A549 (cell line): ENCODE measurements around the gene LAMC3. TPM values are rescaled to one million over a fixed set of nuclear protein-coding genes. Genes with fewer than 3 reads are reported as not detected.

Experiments
- ATAC-seq, 2 experiments: fragments of 200-7000 bp in 1 of 2; fragments of >200 bp in 1 of 2; cut with Nextera tagmentation in 1 of 2; cut with Tn5 transposase in 1 of 2; 3 replicates each; pipeline versions ENCODE4 v1.8.0 to v1.9.1; 2018 to 2020; ENCODE audit warnings: mild to moderate bottlenecking in 1 of 2, moderate library complexity in 1 of 2
- CTCF ChIA-PET: fragments of 300-600 bp; sonication (Branson Sonifier 250); formaldehyde crosslinking; extraction: SDS; loops from one replicate; lab custom pipeline; 2021; ENCODE audit warnings: antibody characterized with exemption, inconsistent platforms; lab: Yijun Ruan, JAX
- POLR2A ChIA-PET: fragments of 350-600 bp; formaldehyde crosslinking; extraction: SDS; loops from one replicate; lab custom pipeline; 2021; ENCODE audit warnings: antibody characterized with exemption, inconsistent platforms; lab: Yijun Ruan, JAX
- DNase-seq, 2 experiments: peaks; one replicate each; pipeline versions ENCODE4 v3.0.0 to v3.0.0-alpha.2; 2011 to 2016; ENCODE audit warnings: low read depth in 1 of 2, low spot score in 1 of 2
- FAIRE-seq: peaks from 2 replicates; lab custom pipeline; 2011; peaks lifted over from hg19 to GRCh38; lab: Jason Lieb, UNC
- H3K27ac ChIP-seq, 2 experiments: fragments of >200 bp; sonication (Bioruptor Twin); formaldehyde crosslinking; 3 replicates each; pipeline ENCODE4 v1.5.1; 2016 to 2017
- H3K4me1 ChIP-seq: fragments of >200 bp; sonication (Bioruptor Twin); formaldehyde crosslinking; 3 replicates; pipeline ENCODE4 v1.6.1; 2016
- H3K4me2 ChIP-seq: fragments of >200 bp; sonication (Bioruptor Twin); formaldehyde crosslinking; 3 replicates; pipeline ENCODE4 v1.6.1; 2016
- H3K4me3 ChIP-seq: fragments of >200 bp; sonication (Bioruptor Twin); formaldehyde crosslinking; 3 replicates; pipeline ENCODE4 v1.5.1; 2016
- H3K9me3 ChIP-seq: fragments of >200 bp; sonication (Bioruptor Twin); formaldehyde crosslinking; 3 replicates; pipeline ENCODE4 v1.6.1; 2016
- CBX8 ChIP-seq: fragments of 200-600 bp; sonication (generic); IDR thresholded peaks from 2 replicates; pipeline ENCODE4 v1.6.1; 2016
- CEBPB ChIP-seq, 2 experiments: fragments of >200 bp in 1 of 2; sonication (Bioruptor Twin) in 1 of 2; formaldehyde crosslinking in 1 of 2; IDR thresholded peaks; 2 replicates each; pipeline ENCODE4 v1.6.1; 2012 to 2016
- CHD4 ChIP-seq: fragments of 200-600 bp; sonication (generic); IDR thresholded peaks from 2 replicates; pipeline ENCODE4 v1.6.1; 2016; ENCODE audit warnings: antibody characterized with exemption, mild to moderate bottlenecking, borderline replicate concordance
- EHMT2 ChIP-seq: fragments of 200-600 bp; sonication (generic); IDR thresholded peaks from 2 replicates; pipeline ENCODE4 v1.6.1; 2016; ENCODE audit warnings: antibody characterized with exemption, low read depth, mild to moderate bottlenecking, moderate library complexity
- FOSB ChIP-seq: fragments of 250-450 bp; sonication (Bioruptor Pico); IDR thresholded peaks from 2 replicates; pipeline ENCODE4 v1.5.0; 2020; ENCODE audit warnings: mild to moderate bottlenecking, moderate library complexity
- JUNB ChIP-seq: fragments of >200 bp; sonication (Bioruptor Twin); formaldehyde crosslinking; IDR thresholded peaks from 2 replicates; pipeline ENCODE4 v1.6.1; 2016
- KDM5A ChIP-seq: fragments of 200-600 bp; sonication (generic); IDR thresholded peaks from 2 replicates; pipeline ENCODE4 v1.6.1; 2016; ENCODE audit warnings: antibody characterized with exemption, mild to moderate bottlenecking
- MAFK ChIP-seq: fragments of 450-650 bp; IDR thresholded peaks from 2 replicates; pipeline ENCODE4 v1.6.1; 2014; ENCODE audit not compliant: partially characterized antibody
- NR3C1 ChIP-seq: fragments of >200 bp; sonication (Bioruptor Twin); formaldehyde crosslinking; IDR thresholded peaks from 3 replicates; pipeline ENCODE4 v1.6.1; 2017
- POLR2A ChIP-seq: IDR thresholded peaks from 2 replicates; pipeline ENCODE4 v1.6.1; 2012; ENCODE audit warnings: mild to moderate bottlenecking, low read length
- POLR2AphosphoS2 ChIP-seq: conservative IDR thresholded peaks from 2 replicates; pipeline ENCODE4 v1.6.1; 2012; ENCODE audit warnings: low read length, improper control_type of control experiment, inconsistent platforms
- RAD21 ChIP-seq, 2 experiments: fragments of >200 bp in 1 of 2; sonication (Bioruptor Twin) in 1 of 2; formaldehyde crosslinking in 1 of 2; IDR thresholded peaks in 1 of 2; conservative IDR thresholded peaks in 1 of 2; 2 replicates in 1 of 2; 3 replicates in 1 of 2; pipeline ENCODE4 v1.6.1; 2012 to 2018; ENCODE audit warnings: inconsistent platforms in 1 of 2
- RARB ChIP-seq: fragments of 250-450 bp; sonication (Bioruptor Pico); IDR thresholded peaks from 2 replicates; pipeline ENCODE4 v1.8.0; 2021; ENCODE audit warnings: mild to moderate bottlenecking, moderate library complexity
- RNF2 ChIP-seq: fragments of 200-600 bp; sonication (generic); IDR thresholded peaks from 2 replicates; pipeline ENCODE4 v1.6.1; 2016; ENCODE audit warnings: low read depth, mild to moderate bottlenecking, antibody characterized with exemption, moderate library complexity, borderline replicate concordance
- SMC3 ChIP-seq: fragments of >200 bp; sonication (Bioruptor Twin); formaldehyde crosslinking; IDR thresholded peaks from 3 replicates; pipeline ENCODE4 v1.6.1; 2018; ENCODE audit warnings: inconsistent platforms
- SREBF2 ChIP-seq: fragments of 450-650 bp; IDR thresholded peaks from 2 replicates; pipeline ENCODE4 v1.6.1; 2014; ENCODE audit warnings: mild to moderate bottlenecking, moderate library complexity
- TP53 ChIP-seq: fragments of 250-450 bp; sonication (Bioruptor Pico); IDR thresholded peaks from 2 replicates; pipeline ENCODE4 v1.5.0; 2021; ENCODE audit warnings: mild to moderate bottlenecking, moderate library complexity
- ZC3H11A ChIP-seq: fragments of 450-650 bp; IDR thresholded peaks from 2 replicates; pipeline ENCODE4 v1.6.1; 2014; ENCODE audit warnings: antibody characterized with exemption, mild to moderate bottlenecking
- ZNF302 ChIP-seq: fragments of 250-450 bp; sonication (Bioruptor Pico); IDR thresholded peaks from 2 replicates; pipeline ENCODE4 v1.9.0; 2021; ENCODE audit warnings: inconsistent platforms, mild to moderate bottlenecking, moderate library complexity
- WGBS: methylation state at CpG from one replicate; pipeline ENCODE4 v1.1.6; 2017; ENCODE audit errors: missing lambda C conversion rate; 5-methylcytosine and 5-hydroxymethylcytosine counted together
- polyA plus RNA-seq, 4 experiments: library from polyadenylated mRNA; depleted of rRNA in 3 of 4; stranded (reverse); fragments of >200 nt; fragmentation: RNase III in 1 of 4; extraction: RNeasy Plus Mini Kit Qiagen cat#74134 plus additional on column Dnase treatment in 1 of 4; gene quantifications; 2 replicates in 3 of 4; 3 replicates in 1 of 4; pipeline ENCODE4 v1.2.3, GENCODE V29; 2011 to 2017
- TF ChIP-seq, protein P1 (sequence below): fragments of >200 bp; sonication (Bioruptor Twin); formaldehyde crosslinking; IDR thresholded peaks from 2 replicates; pipeline ENCODE4 v1.6.1; 2016
- TF ChIP-seq, protein P2 (sequence below): fragments of 250-450 bp; sonication (Bioruptor Pico); IDR thresholded peaks from 2 replicates; pipeline ENCODE4 v1.5.0; 2021; ENCODE audit warnings: mild to moderate bottlenecking, moderate library complexity, borderline replicate concordance
- TF ChIP-seq, protein P3 (sequence below): fragments of 450-650 bp; IDR thresholded peaks from 2 replicates; pipeline ENCODE4 v1.6.1; 2014; ENCODE audit warnings: antibody characterized with exemption
- TF ChIP-seq, protein P4 (sequence below): IDR thresholded peaks from 2 replicates; pipeline ENCODE4 v1.6.1; 2012
- TF ChIP-seq, protein P5 (sequence below): fragments of >200 bp; sonication (Bioruptor Twin); formaldehyde crosslinking; IDR thresholded peaks from 3 replicates; pipeline ENCODE4 v1.6.1; 2016

LAMC3 gene
- polyA plus RNA-seq, 2 of the 4 experiments (the other 2 are of a cell fraction), result 1.0 to 1.5 TPM

DNA sequence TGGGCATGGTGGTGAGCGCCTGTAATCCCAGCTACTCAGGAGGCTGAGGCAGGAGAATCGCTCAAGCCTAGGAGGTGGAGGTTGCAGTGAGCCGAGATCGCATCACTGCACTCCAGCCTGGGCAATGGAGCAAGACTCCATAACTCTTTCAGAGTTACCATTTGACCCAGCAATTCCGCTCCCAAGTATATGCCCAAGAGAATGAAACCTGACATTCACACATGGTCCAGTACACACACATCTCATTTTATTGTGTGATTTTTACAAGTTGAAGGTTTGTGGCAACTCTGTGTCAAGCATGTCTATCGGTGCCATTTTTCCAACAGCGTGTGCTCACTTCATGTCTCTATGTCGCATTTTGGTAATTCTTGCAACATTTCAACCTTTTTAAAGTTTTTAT lies 45.1 kb upstream of the LAMC3 start:
- no peak for TF ChIP-seq CHD4
- no peak for TF ChIP-seq KDM5A
- TF ChIP-seq CEBPB (IDR thresholded peaks at IDR 0.05), result no peak
- no peak for TF ChIP-seq POLR2A
- TF ChIP-seq, protein P1, sequence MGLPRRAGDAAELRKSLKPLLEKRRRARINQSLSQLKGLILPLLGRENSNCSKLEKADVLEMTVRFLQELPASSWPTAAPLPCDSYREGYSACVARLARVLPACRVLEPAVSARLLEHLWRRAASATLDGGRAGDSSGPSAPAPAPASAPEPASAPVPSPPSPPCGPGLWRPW, result no peak
- TF ChIP-seq RARB (CRISPR knock-in tag), result no peak
- no peak for TF ChIP-seq TP53 (CRISPR knock-in tag)
- TF ChIP-seq SMC3, result no peak
- Histone ChIP-seq H3K4me3 (no peak overlapping the region), H3K4me2 (no peak overlapping the region), H3K9me3 (peaks cover 10% of the 10 kb centered on the region; the same call in 2 of the 3 replicates), H3K4me1 (peaks cover 16% of the 10 kb centered on the region), H3K27ac (peak overlapping the region in 1 of 2 experiments; percentile 90; a peak in 2 of 6 replicates)
- ChIA-PET CTCF (interaction anchor here (2.7 to 5.3 kb wide), 2 partner anchors 34 to 83 kb away, joined by 12 to 28 read pairs; no protein-coding TSS in a partner anchor), POLR2A (no interaction called here)
- FAIRE-seq, result no peak
- 96% methylated on average over 8 of the region's 8 CpGs for WGBS
- no peak for ATAC-seq
- DNase-seq, result no peak

DNA sequence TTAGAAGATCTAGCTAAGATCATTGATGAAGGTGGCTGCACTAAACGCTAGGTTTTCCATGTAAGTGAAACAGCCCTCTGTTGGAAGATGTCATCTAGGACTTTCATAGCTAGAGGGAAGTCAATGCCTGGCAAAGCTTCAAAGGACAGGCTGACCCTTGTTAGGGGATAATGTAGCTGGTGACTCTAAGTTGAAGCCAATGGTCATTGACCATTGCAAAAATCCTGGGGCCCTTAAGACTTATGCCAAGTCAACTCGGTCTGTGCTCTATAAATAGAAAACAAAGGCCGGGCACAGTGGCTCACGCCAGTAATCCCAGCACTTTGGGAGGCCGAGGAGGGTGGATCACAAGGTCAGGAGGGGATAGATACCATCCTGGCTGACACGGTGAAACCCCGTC lies 43.3 kb upstream of the LAMC3 start:
- Histone ChIP-seq H3K4me3 (no peak overlapping the region), H3K4me1 (peaks cover 16% of the 10 kb centered on the region), H3K9me3 (peaks cover 6% of the 10 kb centered on the region; the same call in 1 of the 3 replicates), H3K27ac (no peak overlapping the region), H3K4me2 (no peak overlapping the region)
- ATAC-seq, result no peak
- POLR2A ChIA-PET, result no interaction called here
- CTCF ChIA-PET, result interaction anchor here (0.6 to 5.3 kb wide), 10 partner anchors 9 to 371 kb away, joined by 3 to 28 read pairs (median 4); no protein-coding TSS in a partner anchor
- no peak for DNase-seq
- TF ChIP-seq SMC3 (no peak), CBX8 (no peak), POLR2AphosphoS2 (no peak), FOSB (CRISPR knock-in tag) (no peak), MAFK (no peak), RNF2 (no peak), NR3C1 (no peak), SREBF2 (no peak), EHMT2 (no peak), ZC3H11A (no peak), ZNF302 (CRISPR knock-in tag) (no peak), JUNB (no peak), KDM5A (no peak), RAD21 (conservative IDR thresholded peaks at IDR 0.05 in 1 of 2, IDR thresholded peaks at IDR 0.05 in 1 of 2) (no peak)
- TF ChIP-seq, protein P2, sequence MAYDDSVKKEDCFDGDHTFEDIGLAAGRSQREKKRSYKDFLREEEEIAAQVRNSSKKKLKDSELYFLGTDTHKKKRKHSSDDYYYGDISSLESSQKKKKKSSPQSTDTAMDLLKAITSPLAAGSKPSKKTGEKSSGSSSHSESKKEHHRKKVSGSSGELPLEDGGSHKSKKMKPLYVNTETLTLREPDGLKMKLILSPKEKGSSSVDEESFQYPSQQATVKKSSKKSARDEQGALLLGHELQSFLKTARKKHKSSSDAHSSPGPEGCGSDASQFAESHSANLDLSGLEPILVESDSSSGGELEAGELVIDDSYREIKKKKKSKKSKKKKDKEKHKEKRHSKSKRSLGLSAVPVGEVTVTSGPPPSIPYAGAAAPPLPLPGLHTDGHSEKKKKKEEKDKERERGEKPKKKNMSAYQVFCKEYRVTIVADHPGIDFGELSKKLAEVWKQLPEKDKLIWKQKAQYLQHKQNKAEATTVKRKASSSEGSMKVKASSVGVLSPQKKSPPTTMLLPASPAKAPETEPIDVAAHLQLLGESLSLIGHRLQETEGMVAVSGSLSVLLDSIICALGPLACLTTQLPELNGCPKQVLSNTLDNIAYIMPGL (CRISPR knock-in tag), result no peak
- TF ChIP-seq, protein P3, sequence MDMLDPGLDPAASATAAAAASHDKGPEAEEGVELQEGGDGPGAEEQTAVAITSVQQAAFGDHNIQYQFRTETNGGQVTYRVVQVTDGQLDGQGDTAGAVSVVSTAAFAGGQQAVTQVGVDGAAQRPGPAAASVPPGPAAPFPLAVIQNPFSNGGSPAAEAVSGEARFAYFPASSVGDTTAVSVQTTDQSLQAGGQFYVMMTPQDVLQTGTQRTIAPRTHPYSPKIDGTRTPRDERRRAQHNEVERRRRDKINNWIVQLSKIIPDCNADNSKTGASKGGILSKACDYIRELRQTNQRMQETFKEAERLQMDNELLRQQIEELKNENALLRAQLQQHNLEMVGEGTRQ, result no peak
- TF ChIP-seq, protein P4, sequence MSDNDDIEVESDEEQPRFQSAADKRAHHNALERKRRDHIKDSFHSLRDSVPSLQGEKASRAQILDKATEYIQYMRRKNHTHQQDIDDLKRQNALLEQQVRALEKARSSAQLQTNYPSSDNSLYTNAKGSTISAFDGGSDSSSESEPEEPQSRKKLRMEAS, result no peak
- TF ChIP-seq, protein P1, result no peak
- TF ChIP-seq, protein P5, sequence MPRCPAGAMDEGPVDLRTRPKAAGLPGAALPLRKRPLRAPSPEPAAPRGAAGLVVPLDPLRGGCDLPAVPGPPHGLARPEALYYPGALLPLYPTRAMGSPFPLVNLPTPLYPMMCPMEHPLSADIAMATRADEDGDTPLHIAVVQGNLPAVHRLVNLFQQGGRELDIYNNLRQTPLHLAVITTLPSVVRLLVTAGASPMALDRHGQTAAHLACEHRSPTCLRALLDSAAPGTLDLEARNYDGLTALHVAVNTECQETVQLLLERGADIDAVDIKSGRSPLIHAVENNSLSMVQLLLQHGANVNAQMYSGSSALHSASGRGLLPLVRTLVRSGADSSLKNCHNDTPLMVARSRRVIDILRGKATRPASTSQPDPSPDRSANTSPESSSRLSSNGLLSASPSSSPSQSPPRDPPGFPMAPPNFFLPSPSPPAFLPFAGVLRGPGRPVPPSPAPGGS, result no peak
- WGBS, result 90% methylated on average over 7 of the region's 7 CpGs
- FAIRE-seq, result no peak
